ENCODE data around the gene SLC18A2. TPM values are rescaled to one million over a fixed set of nuclear protein-coding genes. Genes with fewer than 3 reads are reported as not detected.
"Not testable (repeated sequence)": the region's sequence is repeated elsewhere in the genome, so short reads cannot be mapped to it uniquely, and the experiment has no call there.

SLC18A2 gene
- total RNA-seq, 1 experiment from 2014 or later = not detected

DNA sequence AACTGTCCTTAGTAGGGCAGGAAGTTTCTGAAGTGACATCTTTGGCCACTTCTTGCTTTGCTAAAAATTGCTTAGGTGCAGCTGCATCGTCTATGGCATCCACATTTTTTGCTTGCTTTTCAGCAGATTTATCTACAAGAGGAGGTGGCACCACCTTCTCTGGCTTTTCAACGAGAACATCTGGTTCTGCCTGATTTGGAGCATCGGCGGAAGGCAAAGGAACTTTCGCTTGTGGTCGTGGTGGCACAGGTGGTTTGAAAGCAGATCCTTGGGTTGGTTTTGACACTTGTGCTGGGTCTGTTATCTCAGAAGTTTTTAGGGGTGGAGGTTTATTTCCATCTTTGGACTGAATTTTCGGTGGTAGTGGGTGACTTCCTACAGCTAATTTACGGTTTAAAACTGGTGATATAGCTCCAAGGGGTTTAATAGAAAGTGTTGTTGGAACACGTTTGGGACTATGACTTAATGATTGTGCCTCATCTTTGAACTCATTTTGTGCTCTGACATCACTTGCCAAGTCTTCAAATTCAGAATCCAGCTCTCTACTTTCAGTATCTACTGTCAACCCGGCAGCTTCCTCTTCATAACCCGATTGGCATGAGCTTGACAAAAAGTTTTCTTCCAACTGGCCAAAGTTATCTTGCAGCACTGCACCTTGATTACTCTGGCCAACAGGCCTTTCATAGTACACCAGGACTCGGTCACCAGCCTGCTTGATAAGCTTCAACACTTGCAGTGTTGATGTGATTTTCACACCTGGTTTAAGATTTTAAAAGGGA lies 44.0 kb downstream of the SLC18A2 start:
- no peaks in the 10 kb centered on the region for H3K27me3 ChIP-seq (replicated peaks)
- H3K4me3 ChIP-seq = no peak overlapping the region
- H3K4me1 ChIP-seq (replicated peaks) = no peaks in the 10 kb centered on the region
- H3K36me3 ChIP-seq = peaks cover 40% of the 10 kb centered on the region
- no peak for DNase-seq (ENCODE audit: low read depth in 1 of 2, low spot score in 2 of 2)
- H3K27ac ChIP-seq = no peak overlapping the region
- H3K9me3 ChIP-seq (replicated peaks) = no peaks in the 10 kb centered on the region

GRCh38 chr10:117290872-117291271 lies 50.0 kb downstream of the SLC18A2 start:
- not testable (repeated sequence) for H3K27ac ChIP-seq; H3K9me3 ChIP-seq (replicated peaks); H3K4me3 ChIP-seq; H3K4me1 ChIP-seq (replicated peaks); H3K27me3 ChIP-seq (replicated peaks); DNase-seq (ENCODE audit: low read depth in 1 of 2, low spot score in 2 of 2)
- peaks cover 13% of the 10 kb centered on the region for H3K36me3 ChIP-seq

GRCh38 chr10:117294039-117294645 lies 53.2 kb downstream of the SLC18A2 start:
- Histone ChIP-seq H3K27ac (no peak overlapping the region), H3K9me3 (replicated peaks) (no peaks in the 10 kb centered on the region), H3K27me3 (replicated peaks) (no peaks in the 10 kb centered on the region), H3K4me1 (replicated peaks) (no peaks in the 10 kb centered on the region), H3K4me3 (no peak overlapping the region), H3K36me3 (peaks cover 6% of the 10 kb centered on the region)
- no peak for DNase-seq (ENCODE audit: low read depth in 1 of 2, low spot score in 2 of 2)

DNA sequence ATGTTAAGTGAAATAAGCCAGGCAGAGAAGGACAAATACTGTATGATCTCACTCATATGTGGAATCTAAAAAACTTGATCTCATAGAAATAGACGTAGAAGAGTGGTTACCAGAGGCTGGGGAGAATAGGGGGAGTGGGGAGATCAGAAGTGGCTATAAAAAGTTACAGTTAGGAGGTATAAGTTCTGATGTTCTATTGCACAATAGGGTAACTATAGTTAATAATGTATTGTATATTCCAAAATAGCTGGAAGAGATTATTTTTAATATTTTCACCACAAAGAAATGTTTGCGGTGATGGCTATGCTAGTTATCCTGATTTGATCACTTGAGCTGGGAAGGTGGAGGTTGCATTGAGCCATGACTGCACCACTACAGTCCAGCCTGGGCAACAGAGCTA lies 53.8 kb downstream of the SLC18A2 start:
- no peaks in the 10 kb centered on the region for H3K4me1 ChIP-seq (replicated peaks)

DNA sequence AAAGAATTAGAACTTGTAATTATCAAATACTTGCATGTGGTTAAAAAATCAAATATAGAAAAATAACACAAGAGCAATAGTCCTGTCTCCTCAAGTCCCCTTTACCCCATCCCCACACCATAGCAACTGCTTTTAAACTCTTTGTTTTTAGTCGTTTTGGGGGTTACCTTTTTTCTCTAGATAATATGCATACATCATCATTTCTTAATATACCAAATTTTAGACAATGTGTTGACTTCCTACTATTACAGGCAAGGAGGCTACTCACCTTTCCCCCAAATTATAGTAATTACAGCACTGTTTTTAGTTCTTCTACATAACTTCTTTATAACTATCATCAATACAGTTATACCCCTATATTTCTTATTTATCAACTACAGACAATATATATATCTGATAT lies 57.3 kb downstream of the SLC18A2 start:
- no peaks in the 10 kb centered on the region for H3K9me3 ChIP-seq (replicated peaks)
- H3K4me1 ChIP-seq (replicated peaks) = no peaks in the 10 kb centered on the region
- H3K27ac ChIP-seq = no peak overlapping the region
- no peak overlapping the region for H3K4me3 ChIP-seq
- H3K36me3 ChIP-seq = no peaks in the 10 kb centered on the region
- no peak for DNase-seq (ENCODE audit: low read depth in 1 of 2, low spot score in 2 of 2)
- H3K27me3 ChIP-seq (replicated peaks) = no peaks in the 10 kb centered on the region

More for the DNA sequence above, 53.8 kb downstream of the SLC18A2 start:
- Histone ChIP-seq H3K4me3 (no peak overlapping the region), H3K36me3 (peaks cover under 1% of the 10 kb centered on the region; the same call in 1 of the 2 replicates), H3K27me3 (replicated peaks) (no peaks in the 10 kb centered on the region), H3K9me3 (replicated peaks) (no peaks in the 10 kb centered on the region), H3K27ac (no peak overlapping the region)
- DNase-seq (ENCODE audit: low read depth in 1 of 2, low spot score in 2 of 2) = no peak

DNA sequence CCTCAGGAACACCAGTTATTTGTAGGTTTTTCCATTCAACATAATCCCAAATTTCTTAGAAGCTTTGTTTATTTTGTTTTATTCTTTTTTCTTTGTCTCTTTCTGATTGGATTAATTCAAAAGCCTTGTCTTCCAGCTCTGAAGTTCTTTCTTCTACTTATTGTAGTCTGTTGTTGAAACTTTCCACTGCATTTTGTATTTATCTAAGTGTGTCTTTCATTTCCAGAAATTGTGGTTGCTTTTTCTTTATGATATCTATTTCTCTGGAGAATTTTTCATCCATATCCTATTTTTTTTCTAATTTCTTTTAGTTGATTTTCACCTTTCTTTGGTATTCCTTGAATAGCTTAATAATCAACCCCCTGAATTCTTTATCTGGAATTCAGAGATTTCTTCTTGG lies 58.5 kb downstream of the SLC18A2 start:
- Histone ChIP-seq H3K27me3 (replicated peaks) (no peaks in the 10 kb centered on the region), H3K4me3 (no peak overlapping the region), H3K36me3 (no peaks in the 10 kb centered on the region), H3K4me1 (replicated peaks) (no peaks in the 10 kb centered on the region), H3K9me3 (replicated peaks) (no peaks in the 10 kb centered on the region), H3K27ac (no peak overlapping the region)
- DNase-seq (ENCODE audit: low read depth in 1 of 2, low spot score in 2 of 2) = no peak

- no peak for DNase-seq (ENCODE audit: low read depth in 1 of 2, low spot score in 2 of 2)
- Histone ChIP-seq H3K4me3 (no peak overlapping the region), H3K27ac (no peak overlapping the region), H3K36me3 (0 out of 2 replicates have a peak, but pooled peaks cover 2% of the 10 kb centered on the region), H3K27me3 (replicated peaks) (no peaks in the 10 kb centered on the region), H3K9me3 (replicated peaks) (no peaks in the 10 kb centered on the region), H3K4me1 (replicated peaks) (no peaks in the 10 kb centered on the region)
These were observed 59.8 kb downstream of the SLC18A2 start for GRCh38 chr10:117300671-117301070.

GRCh38 chr10:117303451-117303850 lies 62.5 kb downstream of the SLC18A2 start:
- H3K9me3 ChIP-seq (replicated peaks); DNase-seq (ENCODE audit: low read depth in 1 of 2, low spot score in 2 of 2); H3K4me1 ChIP-seq (replicated peaks); H3K27me3 ChIP-seq (replicated peaks); H3K36me3 ChIP-seq; H3K4me3 ChIP-seq; H3K27ac ChIP-seq: not testable (repeated sequence)

GRCh38 chr10:117306674-117307073 lies 65.8 kb downstream of the SLC18A2 start:
- DNase-seq (ENCODE audit: low read depth in 1 of 2, low spot score in 2 of 2) = no peak

GRCh38 chr10:117311261-117311660 lies 70.3 kb downstream of the SLC18A2 start:
- H3K27ac ChIP-seq = no peak overlapping the region
- no peaks in the 10 kb centered on the region for H3K27me3 ChIP-seq (replicated peaks)
- no peaks in the 10 kb centered on the region for H3K4me1 ChIP-seq (replicated peaks)
- H3K36me3 ChIP-seq = peaks cover 7% of the 10 kb centered on the region; the same call in 1 of the 2 replicates
- H3K9me3 ChIP-seq (replicated peaks) = no peaks in the 10 kb centered on the region
- no peak for DNase-seq (ENCODE audit: low read depth in 1 of 2, low spot score in 2 of 2)
- no peak overlapping the region for H3K4me3 ChIP-seq

More at GRCh38 chr10:117306674-117307073, 65.8 kb downstream of the SLC18A2 start:
- Histone ChIP-seq H3K27me3 (replicated peaks) (no peaks in the 10 kb centered on the region), H3K36me3 (peaks cover 9% of the 10 kb centered on the region; the same call in 1 of the 2 replicates), H3K9me3 (replicated peaks) (no peaks in the 10 kb centered on the region), H3K4me1 (replicated peaks) (no peaks in the 10 kb centered on the region), H3K4me3 (no peak overlapping the region), H3K27ac (no peak overlapping the region)

- no peaks in the 10 kb centered on the region for H3K27me3 ChIP-seq (replicated peaks)
- no peaks in the 10 kb centered on the region for H3K9me3 ChIP-seq (replicated peaks)
- H3K4me1 ChIP-seq (replicated peaks) = no peaks in the 10 kb centered on the region
- DNase-seq (ENCODE audit: low read depth in 1 of 2, low spot score in 2 of 2) = no peak
- peaks cover 7% of the 10 kb centered on the region; the same call in 1 of the 2 replicates for H3K36me3 ChIP-seq
- H3K4me3 ChIP-seq = no peak overlapping the region
- H3K27ac ChIP-seq = no peak overlapping the region
These were observed 71.5 kb downstream of the SLC18A2 start for GRCh38 chr10:117312430-117312829.

GRCh38 chr10:117313641-117314040 lies 72.7 kb downstream of the SLC18A2 start:
- Histone ChIP-seq H3K4me1 (replicated peaks) (no peaks in the 10 kb centered on the region), H3K27me3 (replicated peaks) (no peaks in the 10 kb centered on the region), H3K36me3 (peaks cover 18% of the 10 kb centered on the region), H3K4me3 (no peak overlapping the region), H3K27ac (no peak overlapping the region), H3K9me3 (replicated peaks) (no peaks in the 10 kb centered on the region)
- no peak for DNase-seq (ENCODE audit: low read depth in 1 of 2, low spot score in 2 of 2)

- Histone ChIP-seq H3K27me3 (replicated peaks) (no peaks in the 10 kb centered on the region), H3K27ac (no peak overlapping the region), H3K4me1 (replicated peaks) (no peaks in the 10 kb centered on the region), H3K36me3 (peaks cover 14% of the 10 kb centered on the region; the same call in 1 of the 2 replicates), H3K4me3 (no peak overlapping the region), H3K9me3 (replicated peaks) (no peaks in the 10 kb centered on the region)
- DNase-seq (ENCODE audit: low read depth in 1 of 2, low spot score in 2 of 2) = no peak
These were observed 75.8 kb downstream of the SLC18A2 start for GRCh38 chr10:117316701-117317100.

DNA sequence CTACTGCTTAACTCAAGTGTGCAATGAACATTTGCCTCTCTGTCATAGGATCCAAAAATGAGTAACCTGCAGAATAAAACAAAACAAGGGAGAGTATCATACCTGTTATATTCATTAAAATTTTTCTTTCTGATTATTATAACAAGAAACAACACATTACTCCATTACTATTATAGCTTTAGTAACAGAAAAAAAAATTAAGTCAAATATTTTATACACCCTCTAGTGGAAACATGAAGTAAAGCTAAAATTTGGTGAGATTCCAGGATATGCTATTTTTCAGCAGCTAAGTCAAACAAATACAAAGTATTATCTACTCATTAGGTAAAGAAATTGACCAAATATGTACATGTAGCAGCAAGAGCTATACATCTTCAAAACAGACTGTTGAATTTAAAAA lies 78.0 kb downstream of the SLC18A2 start:
- Histone ChIP-seq H3K27me3 (replicated peaks) (no peaks in the 10 kb centered on the region), H3K4me3 (no peak overlapping the region), H3K36me3 (peaks cover 11% of the 10 kb centered on the region; the same call in 1 of the 2 replicates), H3K9me3 (replicated peaks) (no peaks in the 10 kb centered on the region), H3K4me1 (replicated peaks) (no peaks in the 10 kb centered on the region; the same call in 1 of the 2 replicates), H3K27ac (no peak overlapping the region)
- DNase-seq (ENCODE audit: low read depth in 1 of 2, low spot score in 2 of 2) = no peak
